22Rv1 (cell line): ENCODE results near the gene VARS2.

ENCODE experiments used
- CTCF ChIP-seq: fragments of 450-650 bp; IDR thresholded peaks from 2 replicates; pipeline ENCODE4 v1.5.1; 2017; ENCODE audit warnings: mild to moderate bottlenecking
- ZFX ChIP-seq: fragments of 450-650 bp; IDR thresholded peaks from 2 replicates; pipeline ENCODE4 v1.6.1; 2017; ENCODE audit warnings: antibody characterized with exemption, borderline replicate concordance

DNA sequence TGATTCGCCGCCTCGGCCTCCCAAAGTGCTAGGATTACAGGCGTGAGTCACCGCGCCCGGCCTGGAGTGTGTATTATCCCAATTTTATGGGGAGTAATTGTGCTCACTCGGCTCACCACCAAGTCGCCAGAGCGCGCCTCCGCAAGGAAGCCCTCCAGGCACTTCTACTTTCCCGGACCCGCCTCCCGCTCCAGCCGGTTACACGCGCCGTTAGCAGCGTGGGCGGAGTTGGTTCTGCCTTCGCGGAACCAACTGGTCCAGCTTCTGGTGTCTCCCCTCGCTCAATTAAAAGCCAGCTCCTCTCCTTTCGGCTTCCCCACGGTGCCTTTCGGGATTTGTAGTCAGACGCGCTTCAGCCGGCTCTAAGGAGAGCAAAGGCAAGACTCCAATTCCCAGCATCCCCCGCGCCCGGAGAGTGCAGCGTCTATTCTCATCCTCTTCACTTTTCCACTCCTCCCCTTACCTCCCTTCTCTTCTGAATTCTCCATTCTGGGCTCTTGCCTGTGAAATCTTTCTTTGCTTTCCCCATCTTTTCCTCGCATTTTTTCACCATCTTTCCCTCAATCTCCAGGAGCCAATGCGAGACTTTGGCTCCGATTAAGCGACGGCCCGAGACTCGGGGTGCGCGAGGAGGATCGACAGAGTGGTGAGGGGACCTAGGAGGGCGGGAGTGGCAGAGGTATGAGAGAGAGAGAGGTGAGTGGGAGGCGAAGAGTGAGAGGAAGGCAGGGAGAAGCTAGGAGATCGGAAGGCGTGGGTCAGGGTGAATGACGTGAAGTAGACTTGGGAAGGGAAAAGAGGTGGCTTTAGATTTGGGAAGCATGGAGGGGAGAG is 6.1 kb upstream of the VARS2 start, which contains the start of gene GTF2H4:
- TF ChIP-seq CTCF (no peak), ZFX (no peak)
